Central memory CD8-positive, alpha-beta T cell (primary cell): Measurements from ENCODE around the gene ADD3.
"Not testable (repeated sequence)": the region's sequence is repeated elsewhere in the genome, so short reads cannot be mapped to it uniquely, and the experiment has no call there.

Source experiments
- ATAC-seq: fragments of 150-1000 bp; cut with Tn5 transposase; replicated peaks from 2 replicates; pipeline ENCODE4 v1.10.0; 2022; ENCODE audit warnings: mild to moderate bottlenecking, moderate FRiP score, moderate number of reproducible peaks; ENCODE audit not compliant: poor library complexity, severe bottlenecking; ENCODE audit errors: extremely low read depth
- DNase-seq, 2 donors: peaks; one replicate each; pipeline ENCODE4 v3.0.0; 2021; ENCODE audit warnings: low spot score in 2 of 2
- H3K27ac Mint-ChIP-seq: one replicate; pipeline ENCODE4 v1.8.0; 2022; ENCODE audit warnings: low read depth, mild to moderate bottlenecking, moderate library complexity, mixed read lengths
- H3K27me3 Mint-ChIP-seq: one replicate; pipeline ENCODE4 v1.8.0; 2022; ENCODE audit warnings: mixed read lengths
- H3K36me3 Mint-ChIP-seq: one replicate; pipeline ENCODE4 v1.8.0; 2022; ENCODE audit warnings: mild to moderate bottlenecking, moderate library complexity, mixed read lengths; ENCODE audit not compliant: insufficient read depth
- H3K4me1 Mint-ChIP-seq: one replicate; pipeline ENCODE4 v1.8.0; 2022; ENCODE audit warnings: mixed read lengths
- H3K4me3 Mint-ChIP-seq: one replicate; pipeline ENCODE4 v1.8.0; 2022; ENCODE audit warnings: mild to moderate bottlenecking, moderate library complexity, mixed read lengths
- H3K9me3 Mint-ChIP-seq: one replicate; pipeline ENCODE4 v1.8.0; 2022; ENCODE audit warnings: mixed read lengths

Gene ADD3

GRCh38 chr10:110093722-110094121, 85.9 kb downstream of the ADD3 start:
- Mint-ChIP-seq H3K4me3 (no peak overlapping the region), H3K27ac (no peak overlapping the region), H3K9me3 (no peaks in the 10 kb centered on the region), H3K36me3 (no peaks in the 10 kb centered on the region), H3K27me3 (no peaks in the 10 kb centered on the region), H3K4me1 (peaks cover 51% of the 10 kb centered on the region)
- DNase-seq: no peak
- no peak for ATAC-seq

GRCh38 chr10:110094786-110095185, 87.0 kb downstream of the ADD3 start:
- Mint-ChIP-seq H3K4me1 (peaks cover 56% of the 10 kb centered on the region), H3K9me3 (no peaks in the 10 kb centered on the region), H3K27ac (no peak overlapping the region), H3K4me3 (no peak overlapping the region), H3K27me3 (no peaks in the 10 kb centered on the region), H3K36me3 (peaks cover 2% of the 10 kb centered on the region)
- DNase-seq: no peak
- ATAC-seq: no peak

DNA sequence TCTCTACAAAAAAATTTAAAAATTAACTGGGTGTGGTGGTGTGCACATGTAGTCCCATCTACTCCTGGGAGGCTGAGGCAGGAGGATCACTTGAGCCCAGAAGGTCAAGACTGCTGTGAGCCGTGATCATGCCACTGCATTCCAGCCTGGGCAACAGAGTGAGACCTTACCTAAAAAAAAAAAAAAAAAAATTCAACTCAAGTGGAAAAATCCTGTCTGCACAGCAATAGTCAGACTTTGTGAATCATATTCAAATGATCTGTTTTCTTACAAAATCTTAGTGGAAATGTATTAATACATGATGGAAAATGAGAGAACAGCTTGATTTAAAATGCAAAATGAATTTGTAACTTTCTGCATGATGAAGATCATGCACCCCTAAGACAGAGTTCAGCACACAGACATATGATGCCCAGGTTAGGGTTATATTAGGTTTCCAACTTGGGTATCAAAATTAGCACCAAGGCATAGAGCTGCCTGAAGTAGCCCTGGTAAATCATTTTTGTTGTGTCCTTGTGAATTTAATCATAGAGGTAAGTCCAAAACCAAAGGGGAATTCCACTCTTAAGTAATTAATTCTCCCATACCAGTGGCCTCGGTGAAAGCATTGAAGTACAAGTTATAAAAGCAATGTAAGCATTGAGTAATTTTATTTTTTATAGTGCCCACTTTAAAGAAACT, 93.8 kb downstream of the ADD3 start:
- H3K9me3 Mint-ChIP-seq: no peaks in the 10 kb centered on the region
- H3K4me3 Mint-ChIP-seq: no peak overlapping the region
- H3K27me3 Mint-ChIP-seq: no peaks in the 10 kb centered on the region
- DNase-seq (no peak), ATAC-seq (no peak)
- H3K36me3 Mint-ChIP-seq: peaks cover 18% of the 10 kb centered on the region
- H3K4me1 Mint-ChIP-seq: peaks cover 25% of the 10 kb centered on the region
- peak overlapping the region; percentile 49 for H3K27ac Mint-ChIP-seq

DNA sequence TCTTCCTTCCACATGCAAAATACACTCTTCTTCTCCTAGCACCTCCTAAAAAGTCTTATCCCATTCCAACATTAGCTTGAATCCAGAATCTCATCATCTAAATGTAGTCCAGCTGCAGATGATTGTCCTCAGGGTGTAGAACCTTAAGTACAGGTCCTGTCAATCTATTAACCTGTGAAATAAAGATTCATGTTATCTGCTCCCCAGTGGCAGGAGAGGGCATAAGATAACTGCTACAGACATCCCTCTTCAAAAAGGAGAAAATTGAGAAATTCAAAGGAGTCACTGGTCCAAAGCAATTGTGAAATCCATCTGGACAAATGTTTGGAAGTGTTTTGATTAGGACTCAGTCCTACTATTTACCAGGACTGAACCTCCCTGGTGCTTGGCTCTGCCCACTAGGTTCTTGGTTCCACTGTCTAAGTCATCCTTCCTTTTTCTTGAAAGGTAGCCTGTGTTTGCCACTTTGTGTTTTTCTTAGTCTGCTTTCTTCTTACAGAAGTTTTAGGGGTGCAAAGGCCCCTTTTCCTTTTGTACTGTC, 96.2 kb downstream of the ADD3 start:
- H3K36me3 Mint-ChIP-seq: peaks cover 18% of the 10 kb centered on the region
- no peak for ATAC-seq
- no peaks in the 10 kb centered on the region for H3K27me3 Mint-ChIP-seq
- H3K9me3 Mint-ChIP-seq: no peaks in the 10 kb centered on the region
- H3K27ac Mint-ChIP-seq: peak overlapping the region; percentile 29
- H3K4me1 Mint-ChIP-seq: peaks cover 17% of the 10 kb centered on the region
- no peak overlapping the region for H3K4me3 Mint-ChIP-seq
- no peak for DNase-seq

DNA sequence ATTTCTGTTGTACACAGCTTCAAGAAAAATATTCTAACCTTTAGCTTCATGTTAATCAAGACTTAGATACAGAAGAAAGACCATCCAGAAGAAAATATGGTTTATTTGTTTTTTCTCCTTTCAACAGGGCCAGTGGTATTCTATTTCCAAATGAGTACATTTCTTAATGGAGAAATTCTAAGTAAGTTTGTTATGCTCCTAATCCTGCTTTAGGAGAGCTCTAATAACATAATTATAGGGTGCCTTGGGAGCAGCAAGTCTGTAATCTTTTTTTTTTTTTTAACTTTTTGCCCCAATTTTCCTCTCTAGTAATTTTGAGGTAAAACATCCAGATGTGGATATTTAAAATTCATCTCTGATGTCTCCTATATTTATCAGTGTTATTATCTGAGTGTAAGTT, 98.1 kb downstream of the ADD3 start:
- no peaks in the 10 kb centered on the region for H3K9me3 Mint-ChIP-seq
- H3K4me3 Mint-ChIP-seq: no peak overlapping the region
- H3K27ac Mint-ChIP-seq: no peak overlapping the region
- no peaks in the 10 kb centered on the region for H3K27me3 Mint-ChIP-seq
- peaks cover 21% of the 10 kb centered on the region for H3K36me3 Mint-ChIP-seq
- ATAC-seq (no peak), DNase-seq (no peak)
- H3K4me1 Mint-ChIP-seq: peaks cover 11% of the 10 kb centered on the region

GRCh38 chr10:110107430-110107829, 99.6 kb downstream of the ADD3 start:
- no peak overlapping the region for H3K27ac Mint-ChIP-seq
- H3K36me3 Mint-ChIP-seq: peaks cover 15% of the 10 kb centered on the region
- ATAC-seq: no peak
- H3K9me3 Mint-ChIP-seq: no peaks in the 10 kb centered on the region
- no peak for DNase-seq
- no peaks in the 10 kb centered on the region for H3K27me3 Mint-ChIP-seq
- no peak overlapping the region for H3K4me3 Mint-ChIP-seq
- peaks cover 11% of the 10 kb centered on the region for H3K4me1 Mint-ChIP-seq

DNA sequence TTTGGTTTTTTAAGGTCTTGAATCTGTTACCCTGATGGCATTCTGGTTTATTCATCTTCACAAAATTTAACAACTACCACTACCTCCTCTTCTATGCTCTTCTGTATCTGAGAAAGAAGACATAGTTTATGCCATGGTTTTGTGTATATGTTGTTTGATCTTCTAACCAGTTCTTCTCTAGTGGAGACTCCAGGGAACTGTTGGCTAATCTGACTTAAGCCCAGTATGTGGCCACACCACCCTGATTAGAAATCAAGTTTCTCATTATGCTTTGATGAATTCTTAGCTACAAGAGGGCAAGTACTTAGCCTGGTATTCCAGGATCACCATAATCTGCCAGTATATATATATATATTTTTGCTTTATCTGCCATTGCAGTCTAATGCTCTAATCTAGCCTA, 100.1 kb downstream of the ADD3 start:
- H3K4me1 Mint-ChIP-seq: peaks cover 11% of the 10 kb centered on the region
- no peaks in the 10 kb centered on the region for H3K9me3 Mint-ChIP-seq
- DNase-seq (no peak), ATAC-seq (no peak)
- no peak overlapping the region for H3K27ac Mint-ChIP-seq
- H3K4me3 Mint-ChIP-seq: no peak overlapping the region
- H3K36me3 Mint-ChIP-seq: peaks cover 18% of the 10 kb centered on the region
- no peaks in the 10 kb centered on the region for H3K27me3 Mint-ChIP-seq

DNA sequence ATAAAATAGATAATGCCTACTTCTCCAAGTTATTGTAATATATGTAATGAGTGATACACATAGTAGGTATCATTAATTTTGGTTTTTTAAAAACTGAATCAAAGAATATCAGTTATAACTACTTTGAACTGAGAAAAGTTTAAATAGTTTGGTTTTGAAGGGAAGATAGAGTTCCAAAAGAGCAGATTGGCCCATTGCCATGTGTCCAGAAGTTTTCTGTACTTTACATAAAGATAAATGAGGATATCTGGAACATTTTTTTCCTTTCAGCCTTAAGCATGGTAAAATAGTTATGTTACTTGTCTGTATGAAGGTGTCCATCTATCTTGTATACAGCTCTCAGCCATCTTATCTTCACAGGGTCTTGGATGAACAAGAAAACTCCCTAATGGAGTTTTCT, 101.7 kb downstream of the ADD3 start:
- ATAC-seq (no peak), DNase-seq (no peak)
- H3K27me3 Mint-ChIP-seq: no peaks in the 10 kb centered on the region
- H3K36me3 Mint-ChIP-seq: peaks cover 30% of the 10 kb centered on the region
- no peak overlapping the region for H3K4me3 Mint-ChIP-seq
- H3K4me1 Mint-ChIP-seq: peaks cover 11% of the 10 kb centered on the region
- no peaks in the 10 kb centered on the region for H3K9me3 Mint-ChIP-seq
- no peak overlapping the region for H3K27ac Mint-ChIP-seq

DNA sequence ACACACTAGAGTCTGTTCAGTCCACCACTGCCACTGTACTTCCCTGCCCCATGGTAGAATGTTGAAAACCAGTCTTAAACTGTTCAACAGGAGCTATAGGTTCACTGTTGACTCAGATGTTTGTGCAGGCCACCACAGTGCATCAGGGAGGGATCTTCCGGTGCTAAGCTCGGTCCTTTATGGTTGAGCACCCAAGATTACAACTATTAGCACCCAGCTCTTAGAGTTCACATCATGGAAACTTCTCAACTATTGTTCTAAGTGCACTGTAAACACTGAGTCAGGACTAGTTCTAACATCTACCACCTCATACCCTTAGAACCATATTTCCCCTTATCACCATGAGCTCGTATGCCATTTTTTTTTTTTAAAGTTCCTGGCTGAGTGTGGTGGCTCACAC, 102.6 kb downstream of the ADD3 start:
- DNase-seq: no peak
- no peaks in the 10 kb centered on the region for H3K9me3 Mint-ChIP-seq
- peaks cover 35% of the 10 kb centered on the region for H3K36me3 Mint-ChIP-seq
- peak overlapping the region; percentile 62 for H3K27ac Mint-ChIP-seq
- peaks cover 14% of the 10 kb centered on the region for H3K4me1 Mint-ChIP-seq
- H3K27me3 Mint-ChIP-seq: no peaks in the 10 kb centered on the region
- H3K4me3 Mint-ChIP-seq: no peak overlapping the region
- ATAC-seq: no peak

- DNase-seq (no peak), ATAC-seq (no peak)
- Mint-ChIP-seq H3K27me3 (no peaks in the 10 kb centered on the region), H3K4me3 (no peak overlapping the region), H3K27ac (peak overlapping the region; percentile 60), H3K9me3 (no peaks in the 10 kb centered on the region), H3K36me3 (peaks cover 62% of the 10 kb centered on the region), H3K4me1 (peaks cover 12% of the 10 kb centered on the region)
These were observed 106.0 kb downstream of the ADD3 start for GRCh38 chr10:110113670-110114337.

GRCh38 chr10:110114668-110115067, 106.9 kb downstream of the ADD3 start:
- not testable (repeated sequence) for ATAC-seq, H3K4me3 Mint-ChIP-seq, DNase-seq, H3K27me3 Mint-ChIP-seq, H3K9me3 Mint-ChIP-seq
- peaks cover 12% of the 10 kb centered on the region for H3K4me1 Mint-ChIP-seq
- H3K36me3 Mint-ChIP-seq: peaks cover 69% of the 10 kb centered on the region
- H3K27ac Mint-ChIP-seq: peak overlapping the region; percentile 60

- Mint-ChIP-seq H3K27ac (no peak overlapping the region), H3K4me1 (peaks cover 12% of the 10 kb centered on the region), H3K4me3 (no peak overlapping the region), H3K36me3 (peaks cover 67% of the 10 kb centered on the region), H3K9me3 (no peaks in the 10 kb centered on the region), H3K27me3 (no peaks in the 10 kb centered on the region)
- DNase-seq (no peak), ATAC-seq (no peak)
These were observed 108.2 kb downstream of the ADD3 start for GRCh38 chr10:110115784-110116520.
